IPS DF 6.9 (cell line): ENCODE measurements around the gene CD52.

Experiments used
- DNase-seq: peaks from one replicate; pipeline ENCODE4 v3.0.0-alpha.2; 2013; ENCODE audit warnings: low read depth, low spot score
- H3K27ac ChIP-seq: one replicate; pipeline ENCODE4 v1.5.1; 2013; ENCODE audit warnings: low read length, control low read depth
- H3K27me3 ChIP-seq: 2 replicates; pipeline ENCODE4 v1.6.1; 2013; ENCODE audit warnings: mild to moderate bottlenecking, low read length; ENCODE audit not compliant: control insufficient read depth, insufficient read depth
- H3K36me3 ChIP-seq: 2 replicates; pipeline ENCODE4 v1.6.1; 2013; ENCODE audit warnings: low read length; ENCODE audit not compliant: control insufficient read depth, insufficient read depth
- H3K4me1 ChIP-seq: 2 replicates; pipeline ENCODE4 v1.6.1; 2013; ENCODE audit warnings: low read length; ENCODE audit not compliant: control insufficient read depth, insufficient read depth
- H3K4me3 ChIP-seq: 2 replicates; pipeline ENCODE4 v1.5.1; 2013; ENCODE audit warnings: mild to moderate bottlenecking, low read length
- H3K9me3 ChIP-seq: 2 replicates; pipeline ENCODE4 v1.6.1; 2013; ENCODE audit warnings: low read length, inconsistent platforms; ENCODE audit not compliant: control insufficient read depth, insufficient read depth
- WGBS: extraction: QIAGEN DNeasy Blood & Tissue Kit; methylation state at CpG from one replicate; pipeline ENCODE4 v1.1.7; 2013; ENCODE audit warnings: mixed read lengths, missing lambda C conversion rate; ENCODE audit not compliant: insufficient read length, insufficient coverage; 5-methylcytosine and 5-hydroxymethylcytosine counted together

CD52 gene

DNA sequence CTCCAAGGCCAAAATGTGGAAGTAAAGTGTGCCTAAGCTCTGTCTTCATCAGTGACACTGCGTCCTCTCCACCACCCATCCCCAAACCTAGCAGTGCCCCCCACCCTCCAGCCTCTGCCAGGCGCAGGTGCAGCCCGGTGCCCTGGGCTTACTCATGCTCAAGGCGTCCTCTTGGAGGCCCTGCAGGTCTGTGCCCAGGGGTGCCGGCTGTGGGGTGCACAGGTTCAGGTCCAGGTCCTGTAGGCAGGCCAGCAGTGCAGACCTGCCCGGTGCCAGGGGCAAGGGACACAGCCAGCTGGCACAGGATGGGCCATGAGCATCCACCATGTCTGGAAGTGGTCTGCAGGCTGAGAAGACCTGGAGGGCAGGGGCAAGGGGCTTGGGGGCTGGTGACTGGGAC lies 49.7 kb downstream of the CD52 start:
- no CpG with 5 or more reads among the region's 6 CpGs for WGBS
- Histone ChIP-seq H3K4me3 (no peak overlapping the region), H3K36me3 (no peaks in the 10 kb centered on the region), H3K27ac (no peak overlapping the region), H3K9me3 (no peaks in the 10 kb centered on the region), H3K4me1 (peaks cover 2% of the 10 kb centered on the region; the same call in 1 of the 2 replicates), H3K27me3 (no peaks in the 10 kb centered on the region)
- no peak for DNase-seq

DNA sequence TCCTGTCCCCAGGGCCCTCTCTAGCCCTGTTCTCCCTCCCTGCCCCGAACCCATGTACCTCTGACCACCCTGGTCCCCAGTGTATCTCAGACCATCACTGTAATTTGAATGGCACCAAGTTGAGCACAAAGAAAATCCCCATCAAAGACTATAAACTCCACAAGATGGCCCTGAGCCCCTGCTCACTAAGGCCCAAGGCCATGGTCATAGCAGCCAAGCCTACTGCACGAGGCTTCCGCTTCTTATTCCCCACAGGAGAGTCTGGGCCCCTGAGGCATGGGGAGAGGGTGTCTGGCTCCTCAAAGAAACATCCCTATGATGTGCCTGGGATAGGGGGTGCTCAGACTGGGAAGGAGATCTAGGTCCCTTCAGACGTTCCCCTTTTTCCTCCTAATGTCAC lies 50.2 kb downstream of the CD52 start:
- Histone ChIP-seq H3K4me1 (peaks cover 2% of the 10 kb centered on the region; the same call in 1 of the 2 replicates), H3K36me3 (no peaks in the 10 kb centered on the region), H3K27me3 (no peaks in the 10 kb centered on the region), H3K27ac (no peak overlapping the region), H3K4me3 (no peak overlapping the region), H3K9me3 (no peaks in the 10 kb centered on the region)
- no peak for DNase-seq
- WGBS: no CpG with 5 or more reads among the region's 4 CpGs

DNA sequence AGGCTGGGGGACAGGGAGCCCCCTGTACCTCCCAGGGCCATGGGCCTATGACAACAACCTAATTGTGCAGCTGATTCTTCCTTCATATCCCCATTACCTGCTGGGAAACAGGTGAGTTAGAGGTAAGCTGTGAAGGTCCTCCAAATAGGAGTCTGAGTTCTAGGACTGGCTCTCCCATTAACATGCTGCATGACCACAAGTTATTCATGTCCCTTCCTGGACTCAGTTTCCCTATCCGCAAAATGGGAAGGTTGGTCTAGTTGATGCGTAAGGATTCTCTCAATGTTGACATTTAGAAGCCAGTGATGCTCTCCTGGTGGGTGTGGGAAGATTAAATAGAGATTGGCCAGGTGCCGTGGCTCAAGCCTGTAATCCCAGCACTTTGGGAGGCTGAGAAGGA lies 50.7 kb downstream of the CD52 start:
- Histone ChIP-seq H3K4me1 (peaks cover 2% of the 10 kb centered on the region; the same call in 1 of the 2 replicates), H3K9me3 (no peaks in the 10 kb centered on the region), H3K4me3 (no peak overlapping the region), H3K36me3 (no peaks in the 10 kb centered on the region), H3K27me3 (no peaks in the 10 kb centered on the region), H3K27ac (no peak overlapping the region)
- no CpG with 5 or more reads among the region's 3 CpGs for WGBS
- no peak for DNase-seq
